Mesendoderm (in vitro differentiated cells): Measurements from ENCODE around the gene TANK.
A peak's percentile ranks its signal among the peaks of the same experiment; 100 is the strongest.

Source experiments
- DNase-seq: peaks from one replicate; pipeline ENCODE4 v3.0.0; 2013
- H2AK5ac ChIP-seq: 2 replicates; pipeline ENCODE4 v1.6.1; 2013; ENCODE audit warnings: low read length, inconsistent platforms
- H2BK120ac ChIP-seq: 2 replicates; pipeline ENCODE4 v1.6.1; 2013; ENCODE audit warnings: low read depth, mild to moderate bottlenecking, low read length, moderate library complexity, mixed read lengths
- H2BK15ac ChIP-seq: replicated peaks from 2 replicates; pipeline ENCODE4 v1.6.1; 2013; ENCODE audit warnings: low read depth, mild to moderate bottlenecking, moderate library complexity
- H2BK5ac ChIP-seq: 2 replicates; pipeline ENCODE4 v1.6.1; 2013; ENCODE audit warnings: low read length, inconsistent platforms
- H3K18ac ChIP-seq: 2 replicates; pipeline ENCODE4 v1.6.1; 2013; ENCODE audit warnings: mild to moderate bottlenecking, low read length, mixed read lengths
- H3K23ac ChIP-seq: one replicate; pipeline ENCODE4 v1.6.1; 2013; ENCODE audit warnings: low read length
- H3K27ac ChIP-seq: 2 replicates; pipeline ENCODE4 v1.5.1; 2013; ENCODE audit warnings: low read depth, mild to moderate bottlenecking, inconsistent platforms, low read length, moderate library complexity
- H3K27me3 ChIP-seq: 2 replicates; pipeline ENCODE4 v1.6.1; 2013; ENCODE audit warnings: low read length, control low read depth, mild to moderate bottlenecking, inconsistent platforms; ENCODE audit not compliant: insufficient read depth, poor library complexity
- H3K36me3 ChIP-seq: 2 replicates; pipeline ENCODE4 v1.6.1; 2013; ENCODE audit warnings: low read length, inconsistent platforms; ENCODE audit not compliant: control insufficient read depth, insufficient read depth
- H3K4ac ChIP-seq: one replicate; pipeline ENCODE4 v1.6.1; 2013; ENCODE audit warnings: low read depth, mild to moderate bottlenecking, low read length, moderate library complexity
- H3K4me1 ChIP-seq: 2 replicates; pipeline ENCODE4 v1.6.1; 2013; ENCODE audit warnings: low read depth, low read length, inconsistent platforms; ENCODE audit not compliant: control insufficient read depth
- H3K4me2 ChIP-seq: 2 replicates; pipeline ENCODE4 v1.6.1; 2013; ENCODE audit warnings: low read length
- H3K4me3 ChIP-seq: 2 replicates; pipeline ENCODE4 v1.5.1; 2013; ENCODE audit warnings: mild to moderate bottlenecking, low read length
- H3K56ac ChIP-seq: one replicate; pipeline ENCODE4 v1.6.1; 2013; ENCODE audit warnings: low read length
- H3K79me1 ChIP-seq: 2 replicates; pipeline ENCODE4 v1.6.1; 2013; ENCODE audit warnings: low read length, inconsistent platforms
- H3K79me2 ChIP-seq: 2 replicates; pipeline ENCODE4 v1.6.1; 2013; ENCODE audit warnings: mild to moderate bottlenecking, low read length; ENCODE audit not compliant: control insufficient read depth, insufficient read depth
- H3K9ac ChIP-seq: 2 replicates; pipeline ENCODE4 v1.6.1; 2013; ENCODE audit warnings: low read length, inconsistent platforms
- H4K5ac ChIP-seq: one replicate; pipeline ENCODE4 v1.6.1; 2013; ENCODE audit warnings: low read length
- H4K8ac ChIP-seq: one replicate; pipeline ENCODE4 v1.6.1; 2013; ENCODE audit warnings: low read depth, mild to moderate bottlenecking, control low read depth, low read length, moderate library complexity
- WGBS: extraction: QIAGEN DNeasy Blood & Tissue Kit; methylation state at CpG from one replicate; pipeline ENCODE4 v1.1.7; 2013; ENCODE audit warnings: low lambda C conversion rate, missing lambda C conversion rate; ENCODE audit not compliant: insufficient coverage; ENCODE audit errors: extremely low coverage; 5-methylcytosine and 5-hydroxymethylcytosine counted together

Gene TANK

DNA sequence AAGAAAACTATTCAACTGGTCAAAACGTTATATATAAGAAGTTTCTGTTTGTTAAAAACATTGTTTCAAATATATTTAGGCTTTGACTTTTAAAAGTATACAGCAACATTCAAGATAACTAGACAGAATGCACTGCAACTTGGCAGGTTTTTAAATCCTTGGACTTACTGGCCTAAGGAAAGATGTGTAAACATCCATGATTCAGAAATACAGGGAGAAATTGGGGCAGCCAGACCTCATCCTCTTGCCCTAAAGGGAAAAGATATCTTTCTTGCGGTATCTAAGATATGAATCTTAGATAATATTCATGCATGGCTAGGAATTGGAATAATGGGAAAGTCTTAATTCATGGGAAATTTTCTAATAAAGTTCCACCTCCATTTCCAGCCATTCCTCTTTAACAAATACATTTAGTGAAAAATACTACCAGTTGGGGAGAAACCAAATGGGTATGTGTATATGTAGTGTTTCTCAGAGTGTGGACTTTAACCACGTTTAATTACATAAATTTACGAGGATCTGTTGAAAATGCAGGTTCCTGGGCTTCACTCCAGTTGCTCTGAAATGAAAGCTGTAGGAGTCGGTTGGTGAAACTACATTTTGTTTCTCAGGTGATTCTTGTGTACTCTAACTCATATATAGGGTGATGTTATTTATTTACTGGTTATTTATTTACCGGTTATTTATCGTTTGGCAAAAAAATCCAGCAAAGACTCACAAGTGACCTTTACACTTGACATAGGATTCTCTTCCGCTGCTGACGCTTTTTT is 587 bp upstream of the TANK start:
- Histone ChIP-seq H3K4me1 (no peaks in the 10 kb centered on the region), H3K4me3 (no peak overlapping the region), H3K23ac (no peak overlapping the region), H3K79me2 (peaks cover 7% of the 10 kb centered on the region), H2BK5ac (no peak overlapping the region), H3K79me1 (peaks cover 2% of the 10 kb centered on the region), H3K36me3 (no peaks in the 10 kb centered on the region), H3K27ac (no peak overlapping the region), H3K56ac (no peak overlapping the region), H3K18ac (no peak overlapping the region), H4K5ac (no peak overlapping the region), H3K4ac (no peak overlapping the region), H2AK5ac (no peak overlapping the region), H2BK15ac (no peak overlapping the region), H3K9ac (no peak overlapping the region), H3K27me3 (no peaks in the 10 kb centered on the region), H3K4me2 (no peak overlapping the region), H4K8ac (no peak overlapping the region), H2BK120ac (no peak overlapping the region)
- no peak for DNase-seq
- WGBS, result no CpG with 5 or more reads among the region's 9 CpGs

DNA sequence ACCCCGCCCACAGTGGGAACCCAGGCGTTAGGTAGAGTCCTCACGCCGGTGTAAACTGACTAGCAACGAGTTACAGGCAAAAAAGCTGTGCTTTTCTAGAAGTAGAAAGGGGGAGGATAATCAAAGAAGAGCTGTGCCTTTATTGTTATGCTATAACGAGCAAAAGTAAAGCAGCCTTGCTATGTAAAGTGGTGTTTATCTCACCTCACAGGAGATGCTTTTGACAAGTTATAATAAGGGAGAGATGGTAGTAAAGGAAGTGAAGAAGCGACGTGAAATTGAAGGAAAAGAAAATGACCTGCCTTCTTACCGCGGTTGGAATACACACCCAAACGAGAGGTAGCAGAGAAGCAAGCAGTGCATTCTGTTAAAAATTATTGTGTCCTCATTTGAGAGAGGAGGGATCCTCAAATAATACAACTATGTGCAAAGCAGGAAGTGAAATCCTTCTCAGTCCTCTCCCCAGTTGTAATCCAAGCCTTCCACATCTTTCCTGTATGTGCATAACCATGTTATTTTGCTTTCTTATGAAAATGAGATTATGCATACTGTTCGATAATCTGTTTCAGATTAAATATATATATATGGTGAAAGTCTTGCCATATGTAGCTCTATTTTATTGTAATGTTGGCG is 962 bp downstream of the TANK start:
- no CpG with 5 or more reads among the region's 13 CpGs for whole genome bisulfite sequencing
- H3K27ac ChIP-seq, result no peak overlapping the region
- H3K4me2 ChIP-seq, result peak overlapping the region; percentile 75

DNA sequence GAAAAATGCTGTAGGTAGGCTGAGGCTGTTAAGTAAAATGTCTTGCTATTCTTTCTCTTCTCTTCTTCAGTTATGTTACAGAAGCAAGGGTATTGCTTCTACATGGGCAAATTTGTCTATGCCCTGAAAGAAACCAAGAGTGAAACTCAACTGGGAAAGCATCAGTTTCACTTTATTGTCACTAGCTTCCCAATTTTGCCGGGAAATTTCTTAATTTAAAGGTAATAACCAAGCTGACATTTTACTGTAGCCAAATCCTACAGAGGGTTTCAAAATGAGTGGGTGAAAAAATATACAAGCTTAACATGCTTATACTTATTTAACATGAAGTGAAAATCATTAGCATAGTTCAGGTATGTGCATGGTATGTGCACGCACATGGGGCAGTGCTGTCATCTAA is 3.2 kb downstream of the TANK start:
- Histone ChIP-seq H4K8ac (no peak overlapping the region), H3K27ac (no peak overlapping the region), H3K4me1 (no peaks in the 10 kb centered on the region), H3K23ac (no peak overlapping the region), H2BK15ac (no peak overlapping the region), H3K4me3 (no peak overlapping the region), H3K36me3 (no peaks in the 10 kb centered on the region), H3K4ac (no peak overlapping the region), H2AK5ac (no peak overlapping the region), H3K79me2 (peaks cover 7% of the 10 kb centered on the region), H2BK5ac (no peak overlapping the region), H3K27me3 (no peaks in the 10 kb centered on the region), H3K79me1 (peaks cover 4% of the 10 kb centered on the region), H3K9ac (no peak overlapping the region), H4K5ac (no peak overlapping the region), H3K18ac (no peak overlapping the region), H2BK120ac (no peak overlapping the region), H3K4me2 (no peak overlapping the region), H3K56ac (no peak overlapping the region)
- no CpG with 5 or more reads among the region's 2 CpGs for WGBS
- no peak for DNase-seq

More for the DNA sequence above, 962 bp downstream of the TANK start:
- DNase-seq, result no peak
- Histone ChIP-seq H3K18ac (no peak overlapping the region), H3K4me1 (no peaks in the 10 kb centered on the region), H3K36me3 (no peaks in the 10 kb centered on the region), H3K56ac (peak overlapping the region; percentile 89), H4K8ac (no peak overlapping the region), H2BK5ac (no peak overlapping the region), H4K5ac (no peak overlapping the region), H3K23ac (no peak overlapping the region), H2BK120ac (no peak overlapping the region), H3K79me2 (peaks cover 7% of the 10 kb centered on the region), H2BK15ac (no peak overlapping the region), H3K79me1 (peaks cover 2% of the 10 kb centered on the region), H3K4me3 (peak overlapping the region; percentile 79), H3K27me3 (no peaks in the 10 kb centered on the region), H2AK5ac (no peak overlapping the region), H3K9ac (peak overlapping the region; percentile 93), H3K4ac (no peak overlapping the region)

DNA sequence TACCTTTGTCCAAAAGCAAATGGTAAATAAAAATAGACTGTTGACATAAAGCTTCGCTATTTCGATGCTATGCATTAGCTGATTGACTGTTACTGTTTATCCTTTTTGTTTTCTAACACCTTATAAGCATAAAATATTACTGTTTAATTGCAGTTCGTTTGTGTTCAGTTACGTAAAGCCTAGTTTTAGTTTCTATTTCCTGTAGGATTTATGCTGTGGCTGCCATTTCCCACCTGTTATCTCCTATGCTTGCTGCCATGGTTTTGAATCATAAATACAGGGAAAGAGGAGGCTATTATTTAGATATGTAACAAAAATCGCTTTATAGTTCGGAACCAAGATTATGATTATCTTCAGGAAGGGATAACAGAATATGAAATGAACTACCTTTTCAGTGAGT is 3.9 kb downstream of the TANK start:
- no peak overlapping the region for H2BK5ac ChIP-seq
- no peaks in the 10 kb centered on the region for H3K4me1 ChIP-seq
- peaks cover 7% of the 10 kb centered on the region for H3K79me2 ChIP-seq
- no peak overlapping the region for H3K4ac ChIP-seq
- no peaks in the 10 kb centered on the region for H3K36me3 ChIP-seq
- H3K9ac ChIP-seq, result no peak overlapping the region
- H3K79me1 ChIP-seq, result peaks cover 4% of the 10 kb centered on the region
- no peak overlapping the region for H4K8ac ChIP-seq
- no peak overlapping the region for H4K5ac ChIP-seq
- H3K23ac ChIP-seq, result no peak overlapping the region
- no peak overlapping the region for H3K4me3 ChIP-seq
- no peak overlapping the region for H3K4me2 ChIP-seq
- H2BK15ac ChIP-seq, result no peak overlapping the region
- WGBS, result no CpG with 5 or more reads among the region's 6 CpGs
- H2AK5ac ChIP-seq, result no peak overlapping the region
- no peak for DNase-seq
- H3K27me3 ChIP-seq, result no peaks in the 10 kb centered on the region
- no peak overlapping the region for H2BK120ac ChIP-seq
- H3K18ac ChIP-seq, result no peak overlapping the region
- H3K27ac ChIP-seq, result no peak overlapping the region
- no peak overlapping the region for H3K56ac ChIP-seq

DNA sequence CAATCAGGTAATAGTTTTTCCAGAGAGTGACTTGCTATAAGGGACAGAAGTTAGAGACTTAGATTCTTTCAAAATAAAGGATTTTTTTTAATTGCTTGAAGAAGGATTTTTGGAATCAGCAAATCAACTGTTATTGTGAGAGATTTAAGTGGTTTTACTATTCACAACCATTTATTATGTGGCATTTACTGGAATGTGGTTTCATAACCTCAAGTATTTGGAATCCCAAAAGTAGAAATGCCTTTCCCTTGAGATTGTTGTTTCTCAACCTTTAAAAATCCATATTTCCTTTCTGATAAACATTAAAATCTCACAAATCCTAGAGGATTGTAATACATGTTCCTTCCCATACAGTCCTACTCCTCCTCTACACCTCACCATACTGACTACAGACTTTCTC is 5.0 kb downstream of the TANK start:
- no peak overlapping the region for H2BK15ac ChIP-seq
- DNase-seq, result no peak
- peaks cover 4% of the 10 kb centered on the region for H3K79me1 ChIP-seq
- H3K4me1 ChIP-seq, result no peaks in the 10 kb centered on the region
- no peaks in the 10 kb centered on the region for H3K36me3 ChIP-seq
- H3K18ac ChIP-seq, result no peak overlapping the region
- H3K9ac ChIP-seq, result no peak overlapping the region
- H3K27ac ChIP-seq, result no peak overlapping the region
- H4K5ac ChIP-seq, result no peak overlapping the region
- no peak overlapping the region for H4K8ac ChIP-seq
- no peaks in the 10 kb centered on the region for H3K27me3 ChIP-seq
- H3K23ac ChIP-seq, result no peak overlapping the region
- no peak overlapping the region for H2AK5ac ChIP-seq
- no peak overlapping the region for H3K56ac ChIP-seq
- H3K4me2 ChIP-seq, result no peak overlapping the region
- no peak overlapping the region for H3K4me3 ChIP-seq
- no peak overlapping the region for H2BK120ac ChIP-seq
- H3K4ac ChIP-seq, result no peak overlapping the region
- no peak overlapping the region for H2BK5ac ChIP-seq
- H3K79me2 ChIP-seq, result peaks cover 7% of the 10 kb centered on the region
